Astrocyte of the spinal cord (primary cell): ENCODE results near the gene BAIAP2.

ENCODE experiments used
- DNase-seq: peaks from one replicate; pipeline ENCODE4 v3.0.0; 2011; ENCODE audit warnings: low read depth, low spot score
- H3K4me3 ChIP-seq: 2 replicates; pipeline ENCODE4 v1.5.1; 2011; ENCODE audit warnings: low read depth, mild to moderate bottlenecking, low read length, moderate library complexity
- CTCF ChIP-seq: IDR thresholded peaks from 2 replicates; pipeline ENCODE4 v1.5.1; 2012; ENCODE audit warnings: low read depth, mild to moderate bottlenecking, low read length, inconsistent platforms
- in situ Hi-C: cut with HindIII; loops from 2 replicates; pipeline ENCODE4 v1.10.0; 2017; ENCODE audit warnings: low sequenced_read_pairs

The BAIAP2 gene

GRCh38 chr17:81061027-81061735 lies 26.2 kb downstream of the BAIAP2 start:
- no peak for TF ChIP-seq CTCF
- in situ Hi-C loops: no loop called here
- H3K4me3 ChIP-seq: no peak overlapping the region
- DNase-seq: no peak

- no peak for DNase-seq
- no peak overlapping the region for H3K4me3 ChIP-seq
- TF ChIP-seq CTCF: no peak
- in situ Hi-C loops: no loop called here
Measured at GRCh38 chr17:81062014-81062780, 27.2 kb downstream of the BAIAP2 start.

GRCh38 chr17:81063106-81064093 lies 28.4 kb downstream of the BAIAP2 start:
- TF ChIP-seq CTCF: no peak
- no peak overlapping the region for H3K4me3 ChIP-seq
- DNase-seq: no peak
- in situ Hi-C loops: no loop called here

GRCh38 chr17:81064678-81065475 lies 29.9 kb downstream of the BAIAP2 start:
- TF ChIP-seq CTCF: no peak
- H3K4me3 ChIP-seq: no peak overlapping the region
- DNase-seq: peak; percentile 47
- in situ Hi-C loops: no loop called here

DNA sequence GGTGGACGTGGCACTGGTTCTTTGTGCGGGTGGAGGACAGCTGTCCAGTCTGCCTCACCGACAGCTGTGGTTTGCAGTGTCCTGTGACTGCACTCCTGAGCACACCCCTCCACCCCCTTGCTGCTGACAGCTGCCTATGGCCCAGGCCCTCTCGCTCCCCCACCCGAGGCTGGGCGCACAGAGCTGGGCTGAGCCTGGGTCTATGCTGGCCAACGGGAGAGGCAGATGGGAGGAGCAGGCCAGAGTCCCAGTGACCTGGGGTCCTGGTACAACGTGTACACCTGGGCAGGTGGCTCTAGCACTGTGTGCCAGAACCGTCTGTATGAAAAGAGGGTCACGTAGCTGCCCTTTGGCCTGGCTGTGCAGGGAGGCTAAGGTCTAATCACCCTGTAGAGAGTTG lies 30.5 kb downstream of the BAIAP2 start:
- H3K4me3 ChIP-seq: no peak overlapping the region
- in situ Hi-C loops: no loop called here
- DNase-seq: no peak
- TF ChIP-seq CTCF: no peak

- no peak for DNase-seq
- TF ChIP-seq CTCF: no peak
- H3K4me3 ChIP-seq: no peak overlapping the region
- in situ Hi-C loops: no loop called here
Measured at GRCh38 chr17:81066072-81066471, 31.1 kb downstream of the BAIAP2 start.
